HUES6 (cell line): ENCODE data around the gene NAP1L5.

Experiments
- H3K27ac ChIP-seq: 2 replicates; pipeline ENCODE4 v1.7.0; 2013; ENCODE audit warnings: low read depth, mild to moderate bottlenecking, low read length, inconsistent platforms
- H3K27me3 ChIP-seq: 2 replicates; pipeline ENCODE4 v1.6.1; 2013; ENCODE audit warnings: low read length; ENCODE audit not compliant: control insufficient read depth, insufficient read depth
- H3K36me3 ChIP-seq: 2 replicates; pipeline ENCODE4 v1.6.1; 2013; ENCODE audit warnings: low read length; ENCODE audit not compliant: control insufficient read depth, insufficient read depth
- H3K4me1 ChIP-seq: 2 replicates; pipeline ENCODE4 v1.6.1; 2013; ENCODE audit warnings: low read length; ENCODE audit not compliant: control insufficient read depth, insufficient read depth
- H3K4me3 ChIP-seq: 2 replicates; pipeline ENCODE4 v1.5.1; 2013; ENCODE audit warnings: low read depth, low read length
- H3K9ac ChIP-seq: one replicate; pipeline ENCODE4 v1.6.1; 2013; ENCODE audit warnings: mild to moderate bottlenecking, low read length
- H3K9me3 ChIP-seq: 2 replicates; pipeline ENCODE4 v1.6.1; 2013; ENCODE audit warnings: low read depth, low read length; ENCODE audit not compliant: control insufficient read depth, insufficient read depth

Gene NAP1L5

GRCh38 chr4:88736264-88736663 is 38.6 kb upstream of the NAP1L5 start:
- Histone ChIP-seq H3K9me3 (no peaks in the 10 kb centered on the region), H3K4me1 (peaks cover 5% of the 10 kb centered on the region; the same call in 1 of the 2 replicates), H3K4me3 (no peak overlapping the region)

DNA sequence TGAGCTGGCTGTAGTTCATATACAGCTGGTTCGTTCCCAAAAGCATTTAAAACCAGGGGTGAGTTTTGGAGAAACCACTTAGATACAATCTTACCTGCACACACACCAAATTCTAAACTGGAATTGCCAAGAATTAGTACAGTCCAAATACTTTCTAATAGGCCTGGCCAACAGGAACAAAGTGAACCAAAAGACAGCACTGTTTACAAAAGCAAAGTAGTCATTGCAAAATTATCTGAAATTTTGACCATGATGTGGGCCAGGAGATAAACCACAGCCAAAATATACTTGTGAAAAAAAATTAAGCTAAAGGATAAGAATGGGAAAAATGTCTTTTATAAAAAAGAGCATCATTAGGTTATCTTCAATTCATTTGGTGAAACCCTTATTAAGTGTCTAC is 37.9 kb upstream of the NAP1L5 start:
- peaks cover 11% of the 10 kb centered on the region for H3K36me3 ChIP-seq
- H3K27ac ChIP-seq, result no peak overlapping the region
- peaks cover 5% of the 10 kb centered on the region; the same call in 1 of the 2 replicates for H3K4me1 ChIP-seq
- no peaks in the 10 kb centered on the region for H3K9me3 ChIP-seq
- H3K9ac ChIP-seq, result no peak overlapping the region
- no peaks in the 10 kb centered on the region for H3K27me3 ChIP-seq
- no peak overlapping the region for H3K4me3 ChIP-seq

More at GRCh38 chr4:88736264-88736663, 38.6 kb upstream of the NAP1L5 start:
- H3K36me3 ChIP-seq, result peaks cover 7% of the 10 kb centered on the region
- no peaks in the 10 kb centered on the region for H3K27me3 ChIP-seq
- no peak overlapping the region for H3K27ac ChIP-seq
- H3K9ac ChIP-seq, result no peak overlapping the region

DNA sequence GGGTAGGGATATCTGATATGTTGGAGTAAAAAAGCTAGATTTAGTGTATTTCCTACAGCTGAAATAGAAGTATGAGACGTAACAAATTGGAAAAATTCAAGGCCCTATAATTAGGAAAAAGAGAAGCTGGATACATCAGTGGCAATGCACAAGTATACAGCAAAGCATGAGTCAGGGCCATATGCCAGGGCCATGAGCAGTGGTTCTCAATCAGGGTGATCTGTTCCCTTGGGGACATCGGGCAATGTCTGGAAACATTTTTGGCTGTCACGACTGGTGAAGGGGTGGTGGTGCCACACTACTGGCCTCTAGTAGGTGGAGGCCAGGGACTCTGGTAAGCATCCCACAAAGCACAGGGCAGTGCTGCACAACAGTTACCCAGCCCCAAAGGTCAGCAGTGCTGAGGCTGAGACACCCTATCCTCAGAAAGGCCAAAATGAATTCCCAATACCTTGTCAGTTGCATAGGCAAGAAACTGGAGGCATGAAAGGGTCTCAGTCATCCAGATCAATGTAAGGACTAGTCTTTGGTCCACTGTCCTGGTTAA is 36.8 kb upstream of the NAP1L5 start:
- H3K4me3 ChIP-seq, result no peak overlapping the region
- no peaks in the 10 kb centered on the region for H3K9me3 ChIP-seq
- H3K4me1 ChIP-seq, result peaks cover 5% of the 10 kb centered on the region; the same call in 1 of the 2 replicates
- no peak overlapping the region for H3K9ac ChIP-seq
- H3K27me3 ChIP-seq, result no peaks in the 10 kb centered on the region
- peaks cover 19% of the 10 kb centered on the region for H3K36me3 ChIP-seq
- no peak overlapping the region for H3K27ac ChIP-seq

- H3K4me1 ChIP-seq, result no peaks in the 10 kb centered on the region; the same call in 1 of the 2 replicates
- H3K4me3 ChIP-seq, result no peak overlapping the region
- no peak overlapping the region for H3K27ac ChIP-seq
- no peaks in the 10 kb centered on the region for H3K27me3 ChIP-seq
- peaks cover 26% of the 10 kb centered on the region for H3K36me3 ChIP-seq
- no peaks in the 10 kb centered on the region for H3K9me3 ChIP-seq
- H3K9ac ChIP-seq, result no peak overlapping the region
Observed at GRCh38 chr4:88732714-88733368, 35.2 kb upstream of the NAP1L5 start.

DNA sequence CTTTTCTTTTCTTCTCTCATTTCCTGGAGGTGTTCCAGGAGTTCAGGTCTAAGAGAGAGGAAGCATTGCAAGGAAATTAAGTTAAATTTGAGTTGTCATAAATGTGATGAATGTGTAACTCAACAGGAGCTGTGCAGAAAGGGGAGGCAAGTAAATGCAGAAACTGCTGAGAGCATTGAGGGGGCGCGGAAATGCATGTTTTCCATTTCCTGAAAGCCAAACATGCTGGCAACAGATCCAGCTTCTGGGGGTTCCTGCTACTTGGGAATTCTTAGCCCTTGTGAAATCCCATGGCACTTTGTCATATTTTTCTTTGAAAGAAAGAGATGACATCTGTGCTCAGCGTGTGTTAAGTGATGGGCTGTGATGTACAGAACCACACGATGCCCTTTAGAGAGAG is 33.8 kb upstream of the NAP1L5 start:
- H3K9me3 ChIP-seq, result no peaks in the 10 kb centered on the region
- H3K27me3 ChIP-seq, result no peaks in the 10 kb centered on the region
- H3K36me3 ChIP-seq, result peaks cover 31% of the 10 kb centered on the region
- no peaks in the 10 kb centered on the region for H3K4me1 ChIP-seq
- H3K4me3 ChIP-seq, result no peak overlapping the region
- no peak overlapping the region for H3K9ac ChIP-seq
- no peak overlapping the region for H3K27ac ChIP-seq

- Histone ChIP-seq H3K27ac (no peak overlapping the region), H3K9ac (no peak overlapping the region), H3K9me3 (no peaks in the 10 kb centered on the region), H3K4me1 (no peaks in the 10 kb centered on the region), H3K36me3 (peaks cover 31% of the 10 kb centered on the region), H3K4me3 (no peak overlapping the region), H3K27me3 (no peaks in the 10 kb centered on the region)
Observed at GRCh38 chr4:88730811-88731210, 33.2 kb upstream of the NAP1L5 start.

GRCh38 chr4:88729146-88729760 is 31.6 kb upstream of the NAP1L5 start:
- no peak overlapping the region for H3K4me3 ChIP-seq
- no peak overlapping the region for H3K27ac ChIP-seq
- H3K4me1 ChIP-seq, result peaks cover 5% of the 10 kb centered on the region
- H3K9me3 ChIP-seq, result no peaks in the 10 kb centered on the region
- H3K36me3 ChIP-seq, result peaks cover 31% of the 10 kb centered on the region
- H3K27me3 ChIP-seq, result no peaks in the 10 kb centered on the region
- H3K9ac ChIP-seq, result no peak overlapping the region

DNA sequence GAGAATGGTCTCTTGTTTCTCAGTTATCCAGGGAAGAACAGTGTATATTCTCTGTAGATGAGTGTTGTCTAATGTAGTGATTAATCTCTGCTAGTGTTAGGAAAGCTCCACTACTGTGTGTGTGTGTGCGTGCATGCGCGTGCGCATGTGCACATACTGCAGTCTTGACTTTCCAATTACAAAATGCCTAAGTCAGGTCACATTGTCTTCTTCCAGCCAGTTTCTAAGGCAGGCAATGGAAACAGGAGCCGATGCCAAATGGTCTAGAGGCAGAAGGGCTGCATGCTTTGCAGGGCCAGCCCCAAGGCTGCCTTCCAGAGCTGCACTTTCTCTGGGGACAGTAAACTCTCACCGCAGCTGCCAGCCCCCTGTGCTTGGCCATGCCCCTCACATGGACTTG is 30.5 kb upstream of the NAP1L5 start:
- peaks cover 5% of the 10 kb centered on the region for H3K4me1 ChIP-seq

DNA sequence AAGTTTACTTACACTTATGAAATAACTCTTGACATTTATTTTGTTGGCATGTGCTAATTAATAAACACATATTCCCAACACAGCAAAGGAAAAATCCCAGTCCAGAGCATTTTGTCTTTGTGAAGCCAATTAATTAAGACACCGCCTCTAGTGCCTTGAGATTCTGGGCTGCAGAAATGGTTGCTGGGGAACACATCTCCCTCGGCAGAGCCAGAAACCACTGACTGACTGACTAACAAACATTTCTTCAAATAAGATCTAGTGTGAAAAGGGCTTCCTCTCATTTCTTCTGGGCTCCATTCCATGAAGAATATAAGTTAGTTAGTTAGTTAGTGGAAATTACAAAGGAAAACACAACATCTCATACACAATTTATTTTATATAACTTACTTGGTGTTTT is 28.4 kb upstream of the NAP1L5 start:
- Histone ChIP-seq H3K27ac (no peak overlapping the region), H3K27me3 (no peaks in the 10 kb centered on the region), H3K9ac (no peak overlapping the region), H3K9me3 (no peaks in the 10 kb centered on the region), H3K36me3 (peaks cover 30% of the 10 kb centered on the region), H3K4me1 (peaks cover 5% of the 10 kb centered on the region), H3K4me3 (no peak overlapping the region)

More for the DNA sequence above, 30.5 kb upstream of the NAP1L5 start:
- Histone ChIP-seq H3K9ac (no peak overlapping the region), H3K4me3 (no peak overlapping the region), H3K9me3 (no peaks in the 10 kb centered on the region), H3K27ac (no peak overlapping the region), H3K27me3 (no peaks in the 10 kb centered on the region), H3K36me3 (peaks cover 31% of the 10 kb centered on the region)

GRCh38 chr4:88725143-88725542 is 27.5 kb upstream of the NAP1L5 start:
- H3K27ac ChIP-seq, result peak overlapping the region; percentile 51
- no peak overlapping the region for H3K4me3 ChIP-seq
- H3K9me3 ChIP-seq, result no peaks in the 10 kb centered on the region
- H3K9ac ChIP-seq, result no peak overlapping the region
- no peaks in the 10 kb centered on the region for H3K27me3 ChIP-seq
- peaks cover 23% of the 10 kb centered on the region for H3K36me3 ChIP-seq
- H3K4me1 ChIP-seq, result peaks cover 5% of the 10 kb centered on the region

DNA sequence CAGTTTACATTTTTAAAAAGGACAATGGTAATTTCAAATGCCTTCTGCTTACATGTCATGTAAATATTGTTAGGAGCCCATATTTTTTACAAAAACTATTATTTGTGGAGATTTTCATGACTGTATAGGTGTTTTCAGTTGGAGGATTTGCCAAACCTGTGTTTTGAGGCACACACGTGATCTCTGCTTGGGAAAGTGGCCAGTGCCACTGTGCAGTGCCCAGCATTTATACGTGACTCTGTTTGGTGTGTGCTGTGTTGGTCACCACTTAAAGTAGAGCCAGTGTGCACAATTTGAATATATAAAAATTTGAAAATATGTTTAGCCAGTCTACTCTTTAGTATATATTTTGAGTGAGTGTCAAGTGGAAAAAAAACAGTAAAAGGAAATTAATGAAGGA is 26.8 kb upstream of the NAP1L5 start:
- peaks cover 5% of the 10 kb centered on the region for H3K4me1 ChIP-seq
- no peaks in the 10 kb centered on the region for H3K27me3 ChIP-seq
- H3K36me3 ChIP-seq, result peaks cover 17% of the 10 kb centered on the region
- peak overlapping the region; percentile 27; the same call in 1 of the 2 replicates for H3K27ac ChIP-seq
- H3K4me3 ChIP-seq, result no peak overlapping the region
- no peaks in the 10 kb centered on the region for H3K9me3 ChIP-seq
- H3K9ac ChIP-seq, result no peak overlapping the region
